ENCODE data around the gene SND1.

The SND1 gene

DNA sequence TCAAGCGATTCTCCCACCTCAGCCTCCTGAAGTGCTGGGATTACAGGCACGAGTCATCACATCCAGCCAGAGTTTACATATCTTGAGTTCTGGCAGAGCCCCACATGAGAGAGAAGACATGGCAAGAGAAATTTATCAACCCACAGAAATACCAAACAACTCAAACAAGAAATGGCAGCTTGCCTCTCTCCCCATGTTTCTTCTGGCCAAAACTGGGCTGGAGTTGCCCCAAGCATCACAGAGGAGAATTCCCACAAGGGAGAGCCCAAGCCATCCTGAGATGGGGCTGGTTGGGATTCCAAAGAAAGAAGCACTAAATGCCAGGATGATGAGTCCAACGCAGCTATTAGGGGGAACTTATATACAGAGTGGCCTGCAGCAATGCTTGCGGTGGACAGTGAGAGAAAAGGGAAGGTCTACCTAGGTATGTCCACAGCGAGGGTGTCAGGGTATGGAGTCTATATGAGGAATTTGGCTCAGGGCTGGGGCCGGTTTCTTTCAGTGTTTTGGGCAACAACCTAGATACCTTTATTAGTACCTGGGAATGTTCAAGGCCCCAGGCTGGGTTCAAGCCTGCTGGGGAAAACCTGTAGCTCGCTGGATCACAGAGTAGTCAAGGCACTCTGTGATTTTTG, 19.6 kb upstream of the SND1 start:
- POLR2A ChIA-PET, result no interaction called here

DNA sequence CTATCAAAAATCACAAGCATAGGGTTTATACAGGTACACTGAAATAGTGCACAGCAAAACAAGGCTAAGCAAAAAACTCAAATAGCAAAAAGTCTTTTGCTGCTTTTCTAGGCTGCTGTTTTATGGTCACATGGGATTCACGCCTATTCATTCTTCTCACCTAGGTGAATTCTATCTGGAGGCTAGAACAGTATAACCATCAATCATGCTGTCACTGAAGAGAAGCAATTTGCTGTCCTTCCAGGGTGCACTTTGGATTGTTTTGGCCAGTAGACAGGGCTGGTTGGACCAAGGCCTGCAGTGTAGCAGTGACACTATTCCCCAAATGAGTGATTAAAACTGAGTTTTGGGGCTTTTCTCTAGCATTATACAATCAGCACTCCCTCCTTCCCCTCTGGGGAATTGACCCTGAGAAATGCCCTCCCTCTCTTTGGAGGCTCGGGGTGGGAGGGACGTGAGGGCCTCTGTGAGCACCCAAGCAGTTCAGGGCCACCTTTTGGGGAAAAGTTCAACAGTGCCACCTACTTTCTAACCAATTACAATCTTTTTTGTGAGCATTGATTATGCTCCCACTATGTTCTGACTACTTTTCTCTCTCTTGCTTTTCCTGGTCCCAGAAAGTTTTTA, 16.2 kb upstream of the SND1 start:
- no peak for DNase-seq (ENCODE audit: extremely low spot score)
- POLR2A ChIA-PET, result no interaction called here
- CTCF ChIA-PET, result no interaction called here
- TF ChIP-seq, protein P1, sequence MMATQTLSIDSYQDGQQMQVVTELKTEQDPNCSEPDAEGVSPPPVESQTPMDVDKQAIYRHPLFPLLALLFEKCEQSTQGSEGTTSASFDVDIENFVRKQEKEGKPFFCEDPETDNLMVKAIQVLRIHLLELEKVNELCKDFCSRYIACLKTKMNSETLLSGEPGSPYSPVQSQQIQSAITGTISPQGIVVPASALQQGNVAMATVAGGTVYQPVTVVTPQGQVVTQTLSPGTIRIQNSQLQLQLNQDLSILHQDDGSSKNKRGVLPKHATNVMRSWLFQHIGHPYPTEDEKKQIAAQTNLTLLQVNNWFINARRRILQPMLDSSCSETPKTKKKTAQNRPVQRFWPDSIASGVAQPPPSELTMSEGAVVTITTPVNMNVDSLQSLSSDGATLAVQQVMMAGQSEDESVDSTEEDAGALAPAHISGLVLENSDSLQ (IDR thresholded peaks at IDR 0.05), result peak; percentile 79
- no peak for TF ChIP-seq BHLHE40 (IDR thresholded peaks at IDR 0.05; ENCODE audit: borderline replicate concordance)

More for the DNA sequence above, 19.6 kb upstream of the SND1 start:
- DNase-seq (ENCODE audit: extremely low spot score), result no peak
- CTCF ChIA-PET, result no interaction called here
- TF ChIP-seq FOXA1 (IDR thresholded peaks at IDR 0.05) (no peak), FOXM1 (IDR thresholded peaks at IDR 0.05; ENCODE audit: borderline replicate concordance) (no peak), HDGF (IDR thresholded peaks at IDR 0.05; ENCODE audit: borderline replicate concordance) (no peak), SUZ12 (IDR thresholded peaks at IDR 0.05) (no peak), LEF1 (IDR thresholded peaks at IDR 0.05; ENCODE audit: borderline replicate concordance) (no peak), SP1 (IDR thresholded peaks at IDR 0.05) (no peak), ELF4 (IDR thresholded peaks at IDR 0.05) (no peak), NFRKB (IDR thresholded peaks at IDR 0.05) (no peak)

DNA sequence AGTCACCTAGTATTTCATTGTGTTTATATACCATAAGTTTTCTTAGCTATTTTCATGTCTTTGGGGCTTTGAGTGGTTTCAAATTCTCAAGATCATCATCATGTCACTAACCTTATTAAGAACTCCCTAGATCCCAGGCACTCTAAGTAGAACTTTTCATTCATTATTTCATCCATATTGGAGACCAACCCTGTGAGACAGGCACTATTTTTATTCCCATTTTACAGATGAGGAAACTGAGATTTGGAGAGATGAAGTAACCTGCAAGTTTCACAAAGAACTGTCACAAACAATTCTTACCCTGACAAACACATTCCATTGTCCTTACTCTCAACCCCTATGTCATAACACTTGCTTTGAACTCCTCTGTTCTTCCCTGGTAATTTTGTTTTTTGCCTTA, 13.8 kb upstream of the SND1 start:
- DNase-seq (ENCODE audit: extremely low spot score), result no peak
- POLR2A ChIA-PET, result no interaction called here
- CTCF ChIA-PET, result interaction anchor here (0.9 kb wide), 1 partner anchor 10 kb away, joined by 3 read pairs; no protein-coding TSS in a partner anchor
- TF ChIP-seq FOXK2 (IDR thresholded peaks at IDR 0.05), result no peak
- no peak for TF ChIP-seq SP1 (IDR thresholded peaks at IDR 0.05)
- TF ChIP-seq FOXM1 (IDR thresholded peaks at IDR 0.05; ENCODE audit: borderline replicate concordance), result no peak
- TF ChIP-seq BHLHE40 (IDR thresholded peaks at IDR 0.05; ENCODE audit: borderline replicate concordance), result no peak
- TF ChIP-seq FOXA1 (IDR thresholded peaks at IDR 0.05), result no peak
- TF ChIP-seq ZNF384 (IDR thresholded peaks at IDR 0.05), result no peak
- no peak for TF ChIP-seq LEF1 (IDR thresholded peaks at IDR 0.05; ENCODE audit: borderline replicate concordance)
- TF ChIP-seq ARNT (IDR thresholded peaks at IDR 0.05), result no peak
- no peak for TF ChIP-seq L3MBTL2 (conservative IDR thresholded peaks at IDR 0.05)
- TF ChIP-seq, protein P1 (IDR thresholded peaks at IDR 0.05), result no peak
- no peak for TF ChIP-seq SUZ12 (IDR thresholded peaks at IDR 0.05)
- no peak for TF ChIP-seq NFRKB (IDR thresholded peaks at IDR 0.05)
- no peak for TF ChIP-seq ELF4 (IDR thresholded peaks at IDR 0.05)
- no peak for TF ChIP-seq TARDBP (IDR thresholded peaks at IDR 0.05)
- TF ChIP-seq CTBP1 (IDR thresholded peaks at IDR 0.05; ENCODE audit: borderline replicate concordance), result no peak
- no peak for TF ChIP-seq HDGF (IDR thresholded peaks at IDR 0.05; ENCODE audit: borderline replicate concordance)

DNA sequence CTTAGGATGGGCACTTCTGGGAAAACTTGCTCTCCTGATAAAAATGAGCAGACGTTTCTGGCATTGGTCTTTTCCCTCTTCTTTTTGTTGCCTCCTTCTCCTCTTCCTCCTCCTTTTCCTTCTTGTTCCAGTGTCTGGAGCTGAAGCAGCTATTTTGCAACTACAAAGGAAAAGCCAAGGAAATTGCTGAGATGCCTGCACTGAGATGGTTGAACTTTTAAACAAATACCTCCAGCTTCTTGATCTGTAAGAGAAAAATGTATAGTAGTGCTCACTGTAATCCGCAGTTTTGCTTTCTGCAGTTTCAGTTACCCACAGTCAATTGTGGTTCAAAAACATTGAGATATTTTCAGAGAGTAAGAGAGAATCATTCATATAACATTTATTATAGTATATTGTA, 7.5 kb upstream of the SND1 start:
- ChIA-PET CTCF (no interaction called here), POLR2A (no interaction called here)
- DNase-seq (ENCODE audit: extremely low spot score), result no peak
- TF ChIP-seq ELF4 (IDR thresholded peaks at IDR 0.05) (no peak), SUZ12 (IDR thresholded peaks at IDR 0.05) (no peak), BHLHE40 (IDR thresholded peaks at IDR 0.05; ENCODE audit: borderline replicate concordance) (no peak), LEF1 (IDR thresholded peaks at IDR 0.05; ENCODE audit: borderline replicate concordance) (no peak), HDGF (IDR thresholded peaks at IDR 0.05; ENCODE audit: borderline replicate concordance) (no peak), FOXM1 (IDR thresholded peaks at IDR 0.05; ENCODE audit: borderline replicate concordance) (no peak), NFRKB (IDR thresholded peaks at IDR 0.05) (no peak), L3MBTL2 (conservative IDR thresholded peaks at IDR 0.05) (no peak)

DNA sequence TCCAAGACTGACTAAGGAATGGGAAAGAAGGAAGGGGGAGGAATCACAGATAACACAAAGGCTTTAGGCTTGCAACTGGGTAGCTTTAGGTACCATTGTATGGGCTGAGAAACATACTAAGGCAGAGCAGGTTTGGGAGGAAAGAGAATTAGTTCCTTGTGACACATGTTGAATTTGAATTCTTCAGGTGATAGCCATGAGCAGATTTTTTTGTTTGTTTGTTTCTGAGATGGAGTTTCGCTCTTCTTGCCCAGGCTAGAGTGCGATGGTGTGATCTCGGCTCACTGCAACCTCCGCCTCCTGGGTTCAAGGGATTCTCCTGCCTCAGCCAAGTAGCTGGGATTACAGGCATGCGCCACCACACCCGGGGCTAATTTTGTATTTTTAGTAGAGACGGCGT, 4.4 kb upstream of the SND1 start:
- TF ChIP-seq, protein P1 (IDR thresholded peaks at IDR 0.05), result no peak
- TF ChIP-seq FOXM1 (IDR thresholded peaks at IDR 0.05; ENCODE audit: borderline replicate concordance), result no peak
- TF ChIP-seq HDGF (IDR thresholded peaks at IDR 0.05; ENCODE audit: borderline replicate concordance), result no peak
- TF ChIP-seq FOXK2 (IDR thresholded peaks at IDR 0.05), result no peak
- TF ChIP-seq LEF1 (IDR thresholded peaks at IDR 0.05; ENCODE audit: borderline replicate concordance), result no peak
- no peak for TF ChIP-seq ZNF384 (IDR thresholded peaks at IDR 0.05)
- no peak for TF ChIP-seq BHLHE40 (IDR thresholded peaks at IDR 0.05; ENCODE audit: borderline replicate concordance)
- TF ChIP-seq ARNT (IDR thresholded peaks at IDR 0.05), result no peak
- TF ChIP-seq TARDBP (IDR thresholded peaks at IDR 0.05), result no peak
- POLR2A ChIA-PET, result interaction anchor here (1.0 kb wide), 1 partner anchor 59 kb away, joined by 3 read pairs; the partner anchor contains the start of gene ARF5
- no peak for DNase-seq (ENCODE audit: extremely low spot score)
- CTCF ChIA-PET, result interaction anchor here (0.7 kb wide), 1 partner anchor 1880 kb away, joined by 4 read pairs; no protein-coding TSS in a partner anchor

DNA sequence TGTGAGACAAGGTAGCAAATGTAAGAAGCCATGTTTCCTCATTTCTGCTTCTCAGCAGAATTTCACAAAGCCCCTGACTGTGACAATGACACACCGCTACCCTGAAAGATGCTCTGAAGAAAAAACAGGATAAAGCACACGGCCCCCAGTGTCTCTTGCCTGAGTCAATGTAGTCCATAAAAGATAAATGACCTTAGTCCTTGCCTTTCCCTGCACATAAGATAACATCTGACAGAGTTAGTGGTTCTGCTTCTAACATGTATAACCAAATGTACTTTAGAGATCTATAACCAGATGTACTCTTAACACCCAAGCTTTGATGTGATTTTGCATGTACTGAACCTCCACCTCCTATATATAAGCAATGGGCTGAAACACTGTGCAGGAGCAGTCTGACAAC, 3.0 kb upstream of the SND1 start:
- TF ChIP-seq HDGF (IDR thresholded peaks at IDR 0.05; ENCODE audit: borderline replicate concordance), result no peak
- no peak for DNase-seq (ENCODE audit: extremely low spot score)
- ChIA-PET POLR2A (no interaction called here), CTCF (no interaction called here)
